Stimulated activated CD4-positive, alpha-beta T cell treated with anti-CD3 and anti-CD28 coated beads, Interleukin-1b, Interleukin-23, amount 100 ng/mL, for 24 hours (primary cell): ENCODE data around the gene MRPL21.
"Not testable (repeated sequence)": the region's sequence is repeated elsewhere in the genome, so short reads cannot be mapped to it uniquely, and the experiment has no call there.

ENCODE experiments used
- DNase-seq, 4 experiments: peaks; one replicate each; pipeline ENCODE4 v3.0.0-alpha.2; 2020; ENCODE audit warnings: low read depth in 4 of 4, low spot score in 1 of 4

MRPL21 gene

GRCh38 chr11:68872216-68873003 is 31.2 kb downstream of the MRPL21 start:
- no peak for DNase-seq

- no peak for DNase-seq
Measured at GRCh38 chr11:68870470-68870869, 33.2 kb downstream of the MRPL21 start.

GRCh38 chr11:68868221-68868835 is 35.3 kb downstream of the MRPL21 start:
- DNase-seq: no peak

DNA sequence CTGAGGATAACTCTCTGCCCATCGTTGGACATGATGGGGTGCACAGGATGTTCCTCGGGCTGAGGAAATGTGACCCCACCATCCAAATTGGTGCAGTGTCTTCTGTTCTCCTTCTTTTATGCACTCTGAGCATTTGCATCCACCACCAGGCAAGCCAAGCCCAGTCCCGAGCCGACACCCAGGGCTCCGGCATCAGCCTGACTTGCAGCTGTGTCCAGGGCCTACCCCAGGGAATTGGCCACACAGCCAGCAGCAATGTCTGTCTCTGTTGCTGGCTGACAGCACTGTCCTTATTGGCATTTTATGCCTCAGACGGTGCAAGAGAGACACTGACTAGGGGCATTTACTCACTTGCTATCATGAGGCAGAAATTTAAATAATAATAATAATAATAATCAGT is 36.6 kb downstream of the MRPL21 start:
- DNase-seq: no peak

DNA sequence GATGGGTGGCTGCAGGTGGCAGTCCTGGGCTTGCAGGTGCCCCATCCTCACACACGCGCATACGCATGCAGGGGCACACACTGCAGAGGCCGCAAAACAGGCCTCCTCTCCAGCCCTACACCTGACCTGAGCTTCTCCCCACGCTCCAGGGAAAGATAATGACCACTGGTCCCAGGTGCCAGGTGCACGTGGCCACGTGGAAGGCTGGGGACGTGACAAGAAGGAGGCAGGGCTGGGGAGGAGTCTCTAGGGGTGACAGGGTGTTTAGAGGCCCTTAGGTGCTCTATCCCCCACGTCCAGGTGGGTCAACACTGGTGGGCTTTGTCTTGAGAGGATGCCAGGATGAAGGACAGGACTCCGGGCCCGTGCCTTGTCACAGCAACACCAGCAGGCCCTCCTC is 38.4 kb downstream of the MRPL21 start:
- DNase-seq: no peak

DNA sequence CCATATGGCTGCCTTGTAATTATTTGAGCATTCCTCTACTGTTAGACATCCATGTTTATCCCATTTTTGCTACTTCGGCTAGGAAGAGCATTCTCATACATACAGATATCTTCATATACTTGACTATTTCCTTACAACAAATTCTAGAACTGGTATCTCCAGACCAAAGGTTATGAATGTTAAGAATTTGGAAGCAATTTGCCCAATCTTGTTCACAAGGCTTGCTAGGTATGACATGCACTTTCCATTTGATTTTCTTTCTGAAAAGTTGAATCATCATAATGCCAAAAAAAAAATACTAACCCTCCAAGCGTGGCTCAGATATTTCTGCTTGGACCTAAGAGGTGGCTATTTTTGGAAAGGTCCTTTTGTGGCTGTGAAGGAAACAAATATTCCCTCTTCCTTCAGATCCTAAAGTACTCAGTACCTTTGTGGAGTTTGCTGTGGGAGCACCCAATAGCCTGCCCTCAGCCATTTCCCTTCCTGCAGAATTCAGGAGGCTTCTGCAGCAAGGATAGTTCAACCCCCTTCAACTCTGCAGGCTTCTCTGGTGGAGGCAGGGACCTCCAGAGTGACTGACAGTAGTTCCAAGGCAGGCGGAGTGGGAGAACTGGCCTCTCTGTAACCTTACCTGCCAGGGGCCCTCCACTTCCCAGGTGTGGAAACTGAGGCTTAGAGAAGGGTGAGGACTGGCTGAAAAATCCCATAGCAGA is 39.9 kb downstream of the MRPL21 start:
- no peak for DNase-seq

- no peak for DNase-seq
Measured at GRCh38 chr11:68862421-68862820, 41.2 kb downstream of the MRPL21 start.

GRCh38 chr11:68859123-68859522 is 44.5 kb downstream of the MRPL21 start:
- DNase-seq: no peak

GRCh38 chr11:68857037-68857586 is 46.5 kb downstream of the MRPL21 start:
- no peak for DNase-seq

GRCh38 chr11:68856425-68857030 is 47.1 kb downstream of the MRPL21 start:
- not testable (repeated sequence) for DNase-seq

GRCh38 chr11:68855205-68855981 is 48.2 kb downstream of the MRPL21 start:
- DNase-seq: no peak

GRCh38 chr11:68854273-68854958 is 49.2 kb downstream of the MRPL21 start:
- DNase-seq: no peak

GRCh38 chr11:68852628-68853027 is 51.0 kb downstream of the MRPL21 start:
- DNase-seq: no peak

- DNase-seq: no peak
Measured at GRCh38 chr11:68848429-68848828, 55.2 kb downstream of the MRPL21 start.

- DNase-seq: no peak
Measured at GRCh38 chr11:68847395-68847794, 56.2 kb downstream of the MRPL21 start.

DNA sequence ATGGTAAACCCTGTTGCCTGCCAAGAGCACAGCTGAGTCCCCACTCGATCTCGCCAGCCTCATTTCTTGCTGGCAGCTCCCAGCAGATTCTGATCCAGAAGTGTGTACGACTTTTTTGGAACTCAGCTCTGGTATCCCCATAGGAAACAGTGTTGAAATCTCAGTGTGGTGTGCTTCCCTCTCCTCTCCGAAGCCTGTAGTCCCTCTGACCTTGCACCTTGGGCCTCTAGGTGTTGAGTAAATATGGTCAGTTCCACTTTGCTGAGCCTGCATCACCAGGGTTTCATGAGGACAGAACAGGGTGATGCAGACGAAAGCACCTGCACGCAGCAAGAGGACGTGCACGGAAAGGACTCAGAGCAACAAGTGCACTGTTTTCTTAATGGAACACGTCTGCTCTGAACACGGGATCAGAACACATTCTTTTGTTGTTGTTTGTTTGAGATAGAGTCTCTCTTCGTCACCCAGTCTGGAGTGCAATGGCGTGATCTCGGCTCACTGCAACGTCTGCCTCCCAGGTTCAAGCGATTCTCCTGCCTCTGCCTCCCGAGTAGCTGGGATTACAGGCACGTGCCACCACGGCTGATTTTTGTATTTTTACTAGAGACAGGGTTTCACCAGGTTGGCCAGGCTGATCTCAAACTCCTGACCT is 58.2 kb downstream of the MRPL21 start:
- no peak for DNase-seq

- no peak for DNase-seq
Measured at GRCh38 chr11:68844801-68845200, 58.8 kb downstream of the MRPL21 start.

DNA sequence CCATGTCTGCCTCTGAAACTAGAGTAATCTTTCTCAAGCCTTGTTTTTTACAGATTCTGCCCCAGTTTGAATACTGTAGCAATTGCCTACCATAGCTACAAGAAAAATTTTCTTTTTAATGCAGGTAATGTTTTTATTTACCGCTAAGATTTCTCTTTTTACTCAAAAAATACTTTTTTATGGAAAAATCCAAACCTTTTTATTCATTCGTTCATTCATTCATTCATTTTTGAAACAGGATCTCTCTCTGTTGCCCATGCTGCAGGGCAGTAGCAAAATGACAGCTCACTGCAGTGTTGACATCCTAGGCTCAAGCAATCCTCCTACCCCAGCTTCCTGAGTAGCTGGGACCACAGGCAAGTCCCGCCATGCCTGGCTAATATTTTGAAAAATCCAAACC is 59.3 kb downstream of the MRPL21 start:
- DNase-seq: no peak

GRCh38 chr11:68843703-68844312 is 59.8 kb downstream of the MRPL21 start:
- peak; percentile 43 to 69 (median 50) for DNase-seq
